Nephron (organoid): ENCODE measurements around the gene KRT17.
A peak's percentile ranks its signal among the peaks of the same experiment; 100 is the strongest.

Experiments used
- H3K27ac Mint-ChIP-seq, 3 experiments: 2 replicates each; pipeline ENCODE4 v1.8.0; 2020; ENCODE audit warnings: mixed read lengths in 3 of 3, mild to moderate bottlenecking in 2 of 3, moderate library complexity in 1 of 3
- H3K27me3 Mint-ChIP-seq: 2 replicates; pipeline ENCODE4 v1.8.0; 2021; ENCODE audit warnings: low read depth, mild to moderate bottlenecking, moderate library complexity, mixed read lengths
- H3K36me3 Mint-ChIP-seq: 2 replicates; pipeline ENCODE4 v1.8.0; 2020; ENCODE audit warnings: low read depth, mixed read lengths
- H3K4me1 Mint-ChIP-seq: 2 replicates; pipeline ENCODE4 v1.8.0; 2020; ENCODE audit warnings: mixed read lengths
- H3K4me3 Mint-ChIP-seq, 3 experiments: 2 replicates each; pipeline ENCODE4 v1.8.0; 2020; ENCODE audit warnings: mild to moderate bottlenecking in 3 of 3, mixed read lengths in 3 of 3, moderate library complexity in 2 of 3
- H3K9me3 Mint-ChIP-seq: 2 replicates; pipeline ENCODE4 v1.8.0; 2020; ENCODE audit warnings: mixed read lengths
- TF ChIP-seq, protein P1 (sequence below), 3 experiments: fragments of 200-600 bp; sonication (generic); IDR thresholded peaks; one replicate each; pipeline ENCODE4 v1.5.0; 2021; ENCODE audit warnings: antibody characterized with exemption in 3 of 3; ENCODE audit not compliant: unreplicated experiment in 3 of 3

KRT17 gene

DNA sequence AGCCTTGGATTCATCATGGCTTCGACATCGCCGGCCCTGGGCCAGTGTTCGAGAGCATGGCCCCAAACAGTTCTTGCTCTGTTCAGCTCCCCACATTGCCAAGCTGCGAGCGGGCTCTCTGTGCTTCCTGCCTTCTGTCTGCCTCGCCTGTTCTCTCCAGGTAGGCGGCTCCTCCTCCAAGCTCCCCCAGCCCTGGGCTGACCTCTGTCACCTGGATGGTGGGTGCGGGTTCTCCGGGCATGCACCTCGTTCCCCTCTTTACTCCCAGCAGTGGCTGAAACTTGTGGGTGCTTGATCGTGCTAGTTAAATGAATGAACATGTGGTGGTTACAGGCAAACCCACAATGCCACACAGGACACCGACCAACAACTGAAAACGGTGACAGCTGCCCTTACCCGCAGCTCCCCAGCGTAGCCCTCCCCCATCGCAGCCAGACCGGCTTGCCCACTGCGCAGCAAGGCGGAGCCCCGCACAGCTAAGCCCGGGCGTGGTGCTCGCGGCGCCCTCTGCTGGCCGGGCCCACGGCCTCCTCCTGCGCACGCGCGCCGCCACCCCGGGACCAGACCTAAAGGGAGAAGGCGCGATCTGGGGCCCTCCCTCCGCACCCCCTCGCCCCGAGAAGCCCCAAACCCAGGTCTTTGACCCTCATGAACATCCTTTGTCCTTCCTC is 41.3 kb upstream of the KRT17 start:
- H3K36me3 Mint-ChIP-seq: no peaks in the 10 kb centered on the region
- peak overlapping the region; percentile 81 to 84 (median 83) for H3K4me3 Mint-ChIP-seq
- TF ChIP-seq, protein P1, sequence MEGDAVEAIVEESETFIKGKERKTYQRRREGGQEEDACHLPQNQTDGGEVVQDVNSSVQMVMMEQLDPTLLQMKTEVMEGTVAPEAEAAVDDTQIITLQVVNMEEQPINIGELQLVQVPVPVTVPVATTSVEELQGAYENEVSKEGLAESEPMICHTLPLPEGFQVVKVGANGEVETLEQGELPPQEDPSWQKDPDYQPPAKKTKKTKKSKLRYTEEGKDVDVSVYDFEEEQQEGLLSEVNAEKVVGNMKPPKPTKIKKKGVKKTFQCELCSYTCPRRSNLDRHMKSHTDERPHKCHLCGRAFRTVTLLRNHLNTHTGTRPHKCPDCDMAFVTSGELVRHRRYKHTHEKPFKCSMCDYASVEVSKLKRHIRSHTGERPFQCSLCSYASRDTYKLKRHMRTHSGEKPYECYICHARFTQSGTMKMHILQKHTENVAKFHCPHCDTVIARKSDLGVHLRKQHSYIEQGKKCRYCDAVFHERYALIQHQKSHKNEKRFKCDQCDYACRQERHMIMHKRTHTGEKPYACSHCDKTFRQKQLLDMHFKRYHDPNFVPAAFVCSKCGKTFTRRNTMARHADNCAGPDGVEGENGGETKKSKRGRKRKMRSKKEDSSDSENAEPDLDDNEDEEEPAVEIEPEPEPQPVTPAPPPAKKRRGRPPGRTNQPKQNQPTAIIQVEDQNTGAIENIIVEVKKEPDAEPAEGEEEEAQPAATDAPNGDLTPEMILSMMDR (IDR thresholded peaks at IDR 0.05; ENCODE audit: unreplicated experiment in 3 of 3): peak; percentile 95 to 98 (median 96)
- H3K27ac Mint-ChIP-seq: peak overlapping the region; percentile 78 to 88 (median 86)
- peaks cover 13% of the 10 kb centered on the region for H3K27me3 Mint-ChIP-seq
- no peaks in the 10 kb centered on the region for H3K9me3 Mint-ChIP-seq
- H3K4me1 Mint-ChIP-seq: peaks cover 19% of the 10 kb centered on the region

DNA sequence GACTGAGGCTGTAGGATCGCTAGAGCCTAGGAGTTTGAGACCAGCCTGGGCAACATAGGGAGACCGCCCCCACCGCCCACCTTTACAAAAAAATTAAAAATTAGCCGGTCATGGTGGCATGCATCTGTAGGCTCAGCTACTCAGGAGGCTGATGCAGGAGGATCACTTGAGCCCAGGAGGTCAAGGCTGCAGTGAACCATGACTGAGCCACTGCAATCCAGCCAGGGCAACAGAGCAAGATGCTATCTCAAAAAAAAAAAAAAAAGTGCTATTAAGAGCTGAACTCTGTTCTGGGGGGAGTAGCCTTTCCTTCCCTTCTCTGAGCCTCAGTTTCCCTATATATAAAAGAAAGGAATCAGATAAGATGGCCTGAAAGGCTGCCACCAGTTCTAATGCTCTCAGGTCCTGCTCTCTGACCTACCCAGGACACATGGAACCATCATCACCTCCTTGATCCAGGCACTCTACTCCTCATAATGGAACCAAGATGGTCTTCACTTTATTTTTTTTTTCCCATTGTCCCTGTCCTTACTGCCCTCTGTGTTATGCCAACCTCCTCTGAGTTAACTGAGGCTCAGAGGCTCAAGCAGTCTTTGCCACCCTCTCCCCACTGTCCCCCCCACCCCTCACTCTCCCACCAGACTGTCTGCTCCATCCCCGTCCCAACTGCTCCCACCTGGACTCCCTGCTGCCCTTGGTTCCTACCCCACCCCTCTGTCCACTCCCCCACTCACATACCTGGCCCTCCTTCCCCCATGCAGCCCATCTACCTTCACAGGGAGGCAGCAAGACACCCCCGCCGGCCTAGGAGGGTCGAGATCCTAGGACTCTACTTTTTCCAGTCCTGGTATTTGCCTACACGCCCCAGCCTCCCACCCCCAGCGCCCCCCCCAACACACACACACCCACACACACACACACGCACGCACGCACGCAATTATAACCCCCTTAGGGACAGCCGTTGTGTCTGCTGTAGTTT is 40.5 kb upstream of the KRT17 start:
- TF ChIP-seq, protein P1 (IDR thresholded peaks at IDR 0.05; ENCODE audit: unreplicated experiment in 3 of 3): no peak
- Mint-ChIP-seq H3K9me3 (no peaks in the 10 kb centered on the region), H3K36me3 (no peaks in the 10 kb centered on the region), H3K27ac (peak overlapping the region in 1 of 3 experiments; percentile 86), H3K27me3 (peaks cover 13% of the 10 kb centered on the region), H3K4me1 (peaks cover 22% of the 10 kb centered on the region), H3K4me3 (peak overlapping the region in 2 of 3 experiments; percentile 48 to 84)

DNA sequence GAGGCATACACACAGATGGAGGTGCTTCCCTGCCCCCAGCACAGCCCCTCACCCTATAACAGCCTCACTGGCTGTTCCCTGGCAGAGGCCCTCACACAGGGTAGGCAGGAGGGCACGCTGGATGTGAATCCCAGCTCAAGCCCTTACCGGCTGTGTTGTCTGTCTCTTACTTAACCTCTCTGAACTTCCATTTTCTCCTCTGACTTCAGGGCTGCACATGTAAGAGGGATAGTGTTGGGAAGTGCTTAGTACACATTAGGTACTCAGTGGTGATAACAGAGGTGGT is 39.7 kb upstream of the KRT17 start:
- Mint-ChIP-seq H3K27ac (no peak overlapping the region), H3K27me3 (peaks cover 18% of the 10 kb centered on the region), H3K4me1 (peaks cover 29% of the 10 kb centered on the region), H3K36me3 (no peaks in the 10 kb centered on the region), H3K9me3 (no peaks in the 10 kb centered on the region), H3K4me3 (peak overlapping the region in 1 of 3 experiments; percentile 23)
- TF ChIP-seq, protein P1 (IDR thresholded peaks at IDR 0.05; ENCODE audit: unreplicated experiment in 3 of 3): no peak

DNA sequence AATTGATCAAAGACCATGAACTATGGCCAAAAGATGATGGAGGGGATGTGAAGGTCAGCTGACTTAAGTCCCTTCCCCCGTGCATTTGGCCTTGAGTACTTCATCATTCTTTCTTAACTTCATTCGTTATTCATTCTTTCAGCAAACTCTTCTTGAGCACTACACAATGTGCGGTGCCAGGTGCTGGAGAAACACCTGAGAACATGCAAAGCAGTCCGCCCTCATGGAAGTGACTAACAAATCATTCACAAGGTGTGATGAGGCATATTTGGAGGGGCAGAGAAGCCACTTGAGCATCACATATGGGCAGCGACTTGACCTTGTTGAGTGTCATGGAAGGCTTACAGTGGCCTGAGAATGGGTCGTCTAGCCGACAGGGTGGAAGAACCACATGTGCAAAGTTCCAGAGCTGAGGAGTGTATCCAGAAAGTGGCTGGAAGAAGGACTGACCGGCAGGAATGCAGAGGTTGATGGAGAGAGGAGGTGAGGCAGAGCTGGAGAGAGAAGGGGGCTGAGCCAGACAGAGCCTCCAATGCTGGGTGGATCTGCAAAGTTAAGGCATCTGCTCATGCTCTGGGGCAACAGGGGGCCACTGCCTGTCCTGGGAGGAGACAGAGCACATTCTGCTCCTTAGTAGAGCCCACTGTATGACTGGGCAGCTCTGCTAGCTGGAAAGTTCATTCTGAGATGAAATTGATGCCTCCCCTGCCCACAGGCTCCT is 39.2 kb upstream of the KRT17 start:
- peaks cover 29% of the 10 kb centered on the region for H3K4me1 Mint-ChIP-seq
- no peaks in the 10 kb centered on the region for H3K9me3 Mint-ChIP-seq
- H3K27ac Mint-ChIP-seq: peak overlapping the region in 1 of 3 experiments; percentile 19
- peak overlapping the region; percentile 51 to 68 (median 55) for H3K4me3 Mint-ChIP-seq
- peaks cover 19% of the 10 kb centered on the region for H3K27me3 Mint-ChIP-seq
- no peaks in the 10 kb centered on the region for H3K36me3 Mint-ChIP-seq
- TF ChIP-seq, protein P1 (IDR thresholded peaks at IDR 0.05; ENCODE audit: unreplicated experiment in 3 of 3): no peak

DNA sequence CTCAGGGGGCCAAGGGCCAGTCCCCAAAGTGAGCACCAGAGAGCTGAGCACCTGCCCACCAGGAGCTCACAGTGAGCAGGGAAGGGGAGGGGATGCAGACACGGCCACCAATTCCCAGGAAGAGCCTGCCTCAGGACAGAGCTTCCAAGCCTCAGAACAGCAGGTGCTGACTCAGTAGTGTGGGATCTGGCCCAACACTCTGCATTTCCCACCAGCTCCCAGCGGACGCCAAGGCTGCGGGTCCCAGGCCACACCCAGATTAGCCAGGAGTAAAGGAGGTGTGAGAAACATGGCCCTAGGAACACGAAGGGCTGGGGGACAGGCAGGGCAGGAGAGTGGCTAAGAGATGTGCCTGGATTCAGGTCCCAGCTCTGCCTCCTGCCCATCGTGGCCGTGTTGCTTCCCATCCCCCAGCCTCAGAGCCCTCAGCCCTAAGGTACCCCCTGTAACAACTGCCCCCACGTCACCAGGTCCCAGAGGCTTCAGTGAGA is 35.9 kb upstream of the KRT17 start:
- peaks cover 12% of the 10 kb centered on the region for H3K27me3 Mint-ChIP-seq
- TF ChIP-seq, protein P1 (IDR thresholded peaks at IDR 0.05; ENCODE audit: unreplicated experiment in 3 of 3): no peak
- no peak overlapping the region for H3K4me3 Mint-ChIP-seq
- H3K9me3 Mint-ChIP-seq: no peaks in the 10 kb centered on the region
- H3K27ac Mint-ChIP-seq: peak overlapping the region in 2 of 3 experiments; percentile 40 to 50
- H3K36me3 Mint-ChIP-seq: no peaks in the 10 kb centered on the region
- peaks cover 17% of the 10 kb centered on the region for H3K4me1 Mint-ChIP-seq
